Astrocyte of the spinal cord (primary cell): ENCODE measurements around the gene ZNRF1.

Experiments used
- DNase-seq: peaks from one replicate; pipeline ENCODE4 v3.0.0; 2011; ENCODE audit warnings: low read depth, low spot score
- H3K4me3 ChIP-seq: 2 replicates; pipeline ENCODE4 v1.5.1; 2011; ENCODE audit warnings: low read depth, mild to moderate bottlenecking, low read length, moderate library complexity
- in situ Hi-C: cut with HindIII; loops from 2 replicates; pipeline ENCODE4 v1.10.0; 2017; ENCODE audit warnings: low sequenced_read_pairs
- TF ChIP-seq, protein P1 (sequence below): IDR thresholded peaks from 2 replicates; pipeline ENCODE4 v1.5.1; 2012; ENCODE audit warnings: low read depth, mild to moderate bottlenecking, low read length, inconsistent platforms

Gene ZNRF1

GRCh38 chr16:75152635-75153034, 153.8 kb downstream of the ZNRF1 start:
- TF ChIP-seq, protein P1, sequence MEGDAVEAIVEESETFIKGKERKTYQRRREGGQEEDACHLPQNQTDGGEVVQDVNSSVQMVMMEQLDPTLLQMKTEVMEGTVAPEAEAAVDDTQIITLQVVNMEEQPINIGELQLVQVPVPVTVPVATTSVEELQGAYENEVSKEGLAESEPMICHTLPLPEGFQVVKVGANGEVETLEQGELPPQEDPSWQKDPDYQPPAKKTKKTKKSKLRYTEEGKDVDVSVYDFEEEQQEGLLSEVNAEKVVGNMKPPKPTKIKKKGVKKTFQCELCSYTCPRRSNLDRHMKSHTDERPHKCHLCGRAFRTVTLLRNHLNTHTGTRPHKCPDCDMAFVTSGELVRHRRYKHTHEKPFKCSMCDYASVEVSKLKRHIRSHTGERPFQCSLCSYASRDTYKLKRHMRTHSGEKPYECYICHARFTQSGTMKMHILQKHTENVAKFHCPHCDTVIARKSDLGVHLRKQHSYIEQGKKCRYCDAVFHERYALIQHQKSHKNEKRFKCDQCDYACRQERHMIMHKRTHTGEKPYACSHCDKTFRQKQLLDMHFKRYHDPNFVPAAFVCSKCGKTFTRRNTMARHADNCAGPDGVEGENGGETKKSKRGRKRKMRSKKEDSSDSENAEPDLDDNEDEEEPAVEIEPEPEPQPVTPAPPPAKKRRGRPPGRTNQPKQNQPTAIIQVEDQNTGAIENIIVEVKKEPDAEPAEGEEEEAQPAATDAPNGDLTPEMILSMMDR: no peak
- no peak for DNase-seq
- H3K4me3 ChIP-seq: no peak overlapping the region
- in situ Hi-C loops: no loop called here

- no peak for DNase-seq
- no peak overlapping the region for H3K4me3 ChIP-seq
- TF ChIP-seq, protein P1: no peak
- in situ Hi-C loops: no loop called here
These were observed 161.6 kb downstream of the ZNRF1 start for GRCh38 chr16:75160386-75160785.
